Measurements from ENCODE around the gene KRTAP10-5. TPM values are rescaled to one million over a fixed set of nuclear protein-coding genes. Genes with fewer than 3 reads are reported as not detected.
"Not testable (repeated sequence)": the region's sequence is repeated elsewhere in the genome, so short reads cannot be mapped to it uniquely, and the experiment has no call there.

The KRTAP10-5 gene
- total RNA-seq, 1 donor from 2014 or later: not detected

DNA sequence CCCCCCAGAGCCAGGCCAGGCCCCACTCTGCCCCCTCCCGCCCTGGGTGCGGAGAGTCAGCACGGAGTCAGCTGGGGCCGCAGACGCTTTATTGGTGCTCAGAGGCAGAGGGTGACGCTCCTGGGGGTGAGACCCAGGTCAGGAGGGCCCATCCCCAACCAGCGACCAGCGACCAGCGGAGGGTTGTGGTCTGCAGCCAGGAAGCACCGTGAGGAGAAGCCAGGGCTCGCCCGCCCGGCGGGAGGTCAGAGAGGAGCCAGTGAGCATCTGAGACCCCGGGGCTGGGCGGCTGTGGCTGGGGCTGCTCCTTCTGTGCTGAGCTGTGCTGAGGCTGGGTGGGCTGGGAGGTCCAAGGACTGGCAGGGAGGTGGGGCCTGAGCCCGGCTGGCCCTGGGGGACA, 30.1 kb downstream of the KRTAP10-5 start:
- not testable (repeated sequence) for DNase-seq (ENCODE audit: low read depth in 2 of 2)

DNA sequence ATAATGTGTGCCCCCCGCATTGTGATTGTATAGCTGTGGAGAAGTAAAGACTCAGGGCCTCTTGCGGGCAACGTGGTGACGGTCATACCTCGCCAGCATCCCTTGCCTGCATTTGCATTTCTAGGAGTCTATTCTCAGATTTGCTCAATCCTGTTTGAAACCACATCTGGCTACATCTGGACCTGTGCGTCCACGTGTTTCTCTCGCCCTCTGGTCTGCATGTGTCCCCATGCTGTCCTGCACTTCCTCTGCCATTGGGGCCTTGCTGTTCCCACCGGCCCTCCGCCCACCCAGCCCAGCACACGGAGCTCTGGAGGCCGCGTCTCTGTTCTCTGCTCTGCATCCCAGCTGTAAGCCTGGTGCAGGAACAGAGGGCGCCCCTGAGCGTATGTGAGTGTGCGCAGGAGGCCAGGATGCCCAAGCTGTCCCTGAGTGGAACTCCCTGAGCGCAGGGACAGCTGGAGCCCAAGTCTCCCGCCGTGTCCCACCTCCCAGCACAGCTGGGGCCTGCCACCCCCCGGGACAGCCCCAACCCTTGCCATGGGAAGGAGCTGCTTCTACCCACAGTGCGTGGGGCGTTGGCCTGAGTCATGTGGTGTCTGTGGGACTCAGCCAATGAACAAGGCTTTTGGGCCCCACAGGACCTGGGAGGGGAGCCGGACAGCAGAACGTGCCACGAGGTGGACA, 30.7 kb downstream of the KRTAP10-5 start:
- DNase-seq (ENCODE audit: low read depth in 2 of 2): no peak

DNA sequence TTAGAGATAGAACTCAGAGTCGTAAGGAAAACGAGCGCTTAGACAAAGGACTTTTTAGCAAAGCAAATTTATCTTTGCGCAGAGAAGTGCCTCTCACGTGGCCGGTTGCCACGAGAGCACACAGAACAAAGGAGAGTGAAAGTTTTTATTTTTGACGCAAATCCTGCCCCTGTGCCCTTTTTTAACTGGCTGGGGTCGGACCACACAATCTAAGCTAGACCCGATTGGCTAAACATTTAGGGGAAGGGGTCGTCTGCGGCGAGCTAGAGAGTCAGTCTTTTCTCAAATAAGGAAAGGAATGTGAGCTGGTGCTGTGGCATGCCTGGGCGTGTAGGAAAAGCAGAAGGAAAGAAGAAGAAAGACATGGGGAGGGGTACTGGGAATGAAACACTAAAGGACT, 31.5 kb downstream of the KRTAP10-5 start:
- peak in 1 of 2 donors; percentile 23 for DNase-seq (ENCODE audit: low read depth in 2 of 2)

DNA sequence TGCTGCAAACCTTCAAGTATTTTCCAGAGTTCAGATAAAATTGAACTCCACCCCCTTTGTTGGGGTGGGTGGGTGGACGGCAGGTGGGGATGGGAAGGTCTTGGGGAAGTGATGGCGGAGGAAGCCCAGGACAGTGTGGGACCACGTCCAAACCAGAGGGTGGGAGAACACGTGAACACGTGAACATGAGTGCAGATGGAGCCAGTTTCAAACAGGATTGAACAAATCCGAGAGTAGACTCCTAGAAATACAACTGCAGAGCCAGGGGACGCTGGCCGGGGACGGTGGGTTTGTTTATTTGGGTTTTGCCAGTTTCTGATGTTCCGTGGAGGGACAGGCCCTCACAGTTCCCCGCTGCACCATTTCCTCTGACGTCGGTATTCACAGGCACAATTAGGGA, 32.0 kb downstream of the KRTAP10-5 start:
- DNase-seq (ENCODE audit: low read depth in 2 of 2): no peak

DNA sequence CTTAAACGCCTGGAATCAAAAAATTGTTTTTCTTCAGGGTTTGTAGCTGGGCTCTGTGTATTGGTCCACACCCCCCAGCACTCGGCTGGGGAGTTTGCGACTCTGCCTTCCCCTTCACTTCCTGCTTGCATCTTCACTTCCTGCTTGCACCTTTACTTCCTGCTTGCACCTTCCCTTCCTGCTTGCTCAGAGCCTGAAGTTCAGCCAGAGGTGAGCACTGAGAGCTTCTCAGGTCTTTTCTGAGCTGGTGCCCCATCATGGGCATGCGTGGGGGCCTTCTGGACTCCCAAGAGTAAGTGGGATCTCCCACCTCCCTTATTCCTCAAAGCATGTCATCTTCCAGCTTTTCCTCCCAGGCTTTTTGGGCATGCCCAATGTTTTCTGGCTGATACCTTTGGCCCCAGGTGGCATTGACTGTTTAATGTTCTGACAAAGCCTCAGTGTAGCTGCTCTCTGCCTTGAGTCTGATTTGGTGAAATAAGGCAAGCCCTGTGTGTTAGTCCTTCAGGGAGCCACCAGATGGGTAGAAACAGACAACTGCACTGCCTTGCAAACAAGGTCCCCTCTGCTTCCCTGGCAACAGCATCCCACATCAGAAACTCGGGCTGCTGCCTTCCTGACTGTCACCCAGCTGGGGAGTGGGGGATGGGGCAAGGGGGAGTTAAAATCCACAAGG, 32.6 kb downstream of the KRTAP10-5 start:
- no peak for DNase-seq (ENCODE audit: low read depth in 2 of 2)

DNA sequence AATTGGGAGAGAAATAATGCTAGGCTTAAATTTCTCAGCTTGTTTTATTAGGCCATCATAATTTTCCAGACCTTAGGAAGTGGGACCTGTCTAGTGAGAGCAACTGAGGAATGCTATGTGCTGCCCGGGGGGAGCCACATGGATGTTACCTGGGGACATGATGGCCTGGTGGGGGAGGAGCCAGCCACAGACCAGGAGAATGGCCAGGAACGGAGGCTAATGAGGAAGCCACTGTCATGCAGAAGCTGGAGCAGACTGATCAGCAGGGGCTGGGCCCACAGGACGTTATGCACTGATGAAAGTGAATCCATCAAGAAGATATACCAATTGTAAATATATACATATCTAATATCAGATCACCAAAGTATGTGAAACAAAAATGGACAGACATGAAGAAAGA, 35.8 kb downstream of the KRTAP10-5 start:
- DNase-seq (ENCODE audit: low read depth in 2 of 2): no peak

DNA sequence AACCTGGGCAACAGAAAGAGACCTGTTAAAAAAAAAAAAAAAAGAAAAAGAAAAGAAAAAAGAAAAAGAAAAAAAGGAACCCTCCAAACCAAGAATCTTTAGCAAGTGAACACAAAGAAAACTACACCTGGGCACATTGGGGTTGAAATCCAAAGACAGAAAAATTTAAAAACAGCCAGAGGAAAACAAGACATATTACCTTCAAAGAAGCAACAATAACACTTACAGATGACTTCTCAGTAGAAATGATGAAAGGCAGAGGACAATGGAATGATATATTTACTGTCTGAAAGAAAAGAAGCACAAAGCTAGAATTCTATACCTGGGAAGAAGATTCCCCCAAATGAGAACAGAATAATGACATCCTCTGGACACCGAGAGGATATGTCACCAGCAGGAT, 37.7 kb downstream of the KRTAP10-5 start:
- no peak for DNase-seq (ENCODE audit: low read depth in 2 of 2)

DNA sequence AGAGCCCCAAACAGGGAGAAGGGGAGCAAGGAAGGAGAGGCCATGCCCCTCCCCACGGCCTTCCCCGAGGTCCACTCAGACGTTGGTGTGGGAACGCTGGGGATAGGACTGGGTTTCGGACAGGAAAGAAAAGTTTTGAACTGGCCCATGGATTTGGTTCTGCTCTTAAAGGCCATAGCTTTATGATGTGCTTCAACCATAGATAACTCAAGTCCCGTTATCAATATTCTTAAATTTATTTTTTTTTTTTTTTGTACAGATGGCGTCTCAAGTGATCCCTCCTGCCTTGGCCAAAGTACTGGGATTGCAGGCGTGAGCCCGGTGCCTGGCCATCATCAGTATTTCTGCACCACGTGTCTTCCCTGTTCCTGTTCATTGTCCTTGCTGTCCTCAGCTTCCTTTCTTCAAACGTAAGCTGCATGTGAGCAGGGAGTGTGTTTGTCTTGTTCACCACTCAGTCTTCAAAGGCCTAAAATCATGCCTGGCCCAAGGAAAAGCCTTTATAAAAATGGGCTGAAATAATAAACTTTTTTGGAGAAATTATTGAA, 39.6 kb downstream of the KRTAP10-5 start:
- no peak for DNase-seq (ENCODE audit: low read depth in 2 of 2)

DNA sequence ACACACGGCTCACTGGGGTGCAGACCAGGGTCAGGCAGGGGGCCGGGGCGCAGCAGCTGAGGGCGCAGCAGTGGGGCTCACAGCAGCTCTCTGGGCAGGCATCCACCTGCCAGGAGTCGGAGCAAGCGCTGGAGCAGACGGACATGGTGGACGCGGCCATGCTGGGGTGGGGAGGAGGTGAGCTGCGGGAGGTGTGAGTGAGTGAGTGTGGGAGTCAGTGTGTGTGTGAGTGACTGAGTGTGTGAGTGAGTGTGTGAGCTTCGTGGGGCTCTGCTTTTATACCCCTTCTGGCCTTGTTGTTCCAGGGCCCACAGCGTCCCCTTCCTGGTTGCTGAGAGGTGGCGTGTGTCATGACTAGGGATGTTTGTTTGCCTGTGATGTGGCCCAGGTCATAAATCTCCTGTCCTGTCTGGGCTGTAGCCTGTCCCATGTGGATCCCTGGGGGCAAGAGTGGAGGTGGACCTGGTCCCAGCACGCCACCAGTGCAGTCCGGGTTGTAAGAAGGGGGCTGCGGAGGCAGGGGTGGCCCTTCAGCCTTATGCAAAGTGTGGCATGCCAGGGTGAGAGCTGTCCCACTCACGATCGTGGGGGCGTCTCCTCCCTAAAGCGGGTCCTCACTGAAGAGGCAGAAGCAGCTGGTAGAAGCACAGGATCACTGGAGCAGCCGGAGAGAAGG, 40.3 kb downstream of the KRTAP10-5 start, which contains the start of gene KRTAP10-1:
KRTAP10-1 (minus strand) TSS at position 205 of the 676 bp plus-strand sequence; CDS start at position 160, 45 bp downstream.
- no peak for DNase-seq (ENCODE audit: low read depth in 2 of 2)

DNA sequence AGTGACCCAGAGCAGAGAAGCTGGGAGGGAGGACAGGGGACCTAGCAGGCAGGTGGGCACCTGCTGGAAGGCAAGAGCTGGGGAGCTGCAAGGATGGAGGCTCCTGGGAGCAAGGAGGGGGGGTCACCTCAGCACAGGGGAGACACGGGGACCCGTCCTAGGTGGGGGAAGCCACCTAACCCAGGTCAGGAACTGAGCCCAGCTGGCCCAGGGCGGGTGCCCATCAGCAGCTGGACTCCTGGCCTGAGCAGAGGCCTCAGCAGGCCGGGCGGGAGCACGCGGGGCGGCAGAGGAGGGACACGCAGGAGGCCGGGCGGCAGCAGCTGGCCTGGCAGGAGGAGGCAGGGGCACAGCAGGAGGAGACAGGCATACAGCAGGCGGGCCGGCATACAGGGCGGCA, 41.4 kb downstream of the KRTAP10-5 start:
- no peak for DNase-seq (ENCODE audit: low read depth in 2 of 2)

DNA sequence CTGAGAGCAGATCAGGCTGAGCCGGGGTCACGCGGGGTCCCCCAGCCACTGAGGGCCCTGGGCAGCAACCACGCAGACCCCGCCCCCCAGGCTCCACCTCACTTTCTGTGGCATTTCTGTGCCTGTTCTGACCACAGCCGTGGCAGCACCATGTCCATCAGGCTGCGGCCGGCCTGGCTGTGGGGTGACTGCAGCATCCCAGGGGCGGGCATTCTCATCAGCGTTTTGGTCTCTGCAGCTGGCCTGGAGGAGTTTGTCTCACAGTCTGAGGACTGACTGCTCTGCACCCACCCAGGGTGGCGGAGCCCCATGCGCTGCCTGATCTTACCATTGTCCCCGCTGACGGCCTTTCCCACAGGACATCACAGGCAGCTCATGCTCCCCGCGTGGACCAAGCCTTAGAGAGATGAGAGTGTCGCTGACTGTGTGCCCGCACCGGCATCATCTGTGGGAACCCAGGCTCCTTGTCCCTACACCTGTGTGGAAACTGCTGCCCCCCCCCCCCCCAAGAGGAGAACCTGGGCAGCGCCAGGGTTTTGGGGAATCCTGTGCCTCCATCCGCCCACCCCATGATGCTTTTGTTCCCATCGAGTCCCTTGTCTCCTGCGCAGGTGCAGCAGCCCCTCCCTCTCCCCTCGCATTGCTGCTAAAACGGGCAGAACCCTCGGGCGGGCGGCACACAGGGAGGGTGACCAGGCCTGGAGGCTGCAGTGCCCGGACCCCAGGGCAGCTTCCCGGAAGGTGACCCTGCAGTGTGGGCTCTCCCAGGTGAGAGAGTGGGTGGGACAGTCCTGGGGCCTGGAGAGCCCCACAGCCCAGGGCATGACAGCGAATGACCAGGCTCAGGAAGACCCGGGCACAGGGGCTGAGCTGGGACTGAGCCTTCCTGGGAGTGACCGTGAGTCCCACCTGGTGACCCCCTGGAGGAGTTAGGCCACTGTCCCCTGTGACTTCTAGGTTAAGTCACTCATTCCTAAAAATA, 42.2 kb downstream of the KRTAP10-5 start:
- no peak for DNase-seq (ENCODE audit: low read depth in 2 of 2)

DNA sequence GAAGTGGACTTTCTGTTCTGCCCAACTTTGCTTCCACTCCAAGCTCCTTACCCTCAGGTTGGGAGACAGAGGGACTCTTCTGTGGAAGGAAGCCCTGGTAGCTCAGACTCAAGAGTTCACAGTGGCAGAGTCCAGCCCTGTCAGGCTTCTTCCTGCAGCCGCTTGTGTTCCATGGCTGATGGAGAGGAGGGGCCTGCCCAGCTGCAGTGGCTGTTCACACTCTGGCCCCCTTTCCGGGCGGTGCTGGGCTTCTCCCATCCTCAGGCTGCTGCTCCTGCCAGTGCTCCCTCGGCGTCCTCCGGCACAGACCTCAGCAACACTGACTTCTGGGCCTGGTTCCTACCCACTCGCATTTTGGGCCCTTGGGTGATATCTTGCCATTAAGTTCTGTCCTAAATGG, 44.4 kb downstream of the KRTAP10-5 start:
- no peak for DNase-seq (ENCODE audit: low read depth in 2 of 2)

DNA sequence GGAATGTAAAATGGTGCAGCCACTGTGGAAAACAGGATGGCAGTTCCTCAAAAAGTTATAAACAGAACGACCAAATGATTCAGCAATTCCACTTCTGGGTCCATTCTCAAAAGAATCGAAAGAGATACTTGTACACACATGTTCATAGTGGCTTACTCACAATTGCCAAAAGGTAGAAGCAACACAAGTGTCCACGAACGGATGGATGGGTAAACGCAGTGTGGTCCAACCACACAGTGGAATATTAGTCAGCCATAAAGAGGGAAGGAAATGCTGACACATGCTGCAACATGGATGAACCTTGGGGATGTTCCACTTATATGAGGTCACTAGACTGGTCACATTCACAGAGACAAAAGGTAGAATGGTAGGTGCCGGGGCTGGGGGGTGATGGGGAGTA, 45.7 kb downstream of the KRTAP10-5 start:
- no peak for DNase-seq (ENCODE audit: low read depth in 2 of 2)

DNA sequence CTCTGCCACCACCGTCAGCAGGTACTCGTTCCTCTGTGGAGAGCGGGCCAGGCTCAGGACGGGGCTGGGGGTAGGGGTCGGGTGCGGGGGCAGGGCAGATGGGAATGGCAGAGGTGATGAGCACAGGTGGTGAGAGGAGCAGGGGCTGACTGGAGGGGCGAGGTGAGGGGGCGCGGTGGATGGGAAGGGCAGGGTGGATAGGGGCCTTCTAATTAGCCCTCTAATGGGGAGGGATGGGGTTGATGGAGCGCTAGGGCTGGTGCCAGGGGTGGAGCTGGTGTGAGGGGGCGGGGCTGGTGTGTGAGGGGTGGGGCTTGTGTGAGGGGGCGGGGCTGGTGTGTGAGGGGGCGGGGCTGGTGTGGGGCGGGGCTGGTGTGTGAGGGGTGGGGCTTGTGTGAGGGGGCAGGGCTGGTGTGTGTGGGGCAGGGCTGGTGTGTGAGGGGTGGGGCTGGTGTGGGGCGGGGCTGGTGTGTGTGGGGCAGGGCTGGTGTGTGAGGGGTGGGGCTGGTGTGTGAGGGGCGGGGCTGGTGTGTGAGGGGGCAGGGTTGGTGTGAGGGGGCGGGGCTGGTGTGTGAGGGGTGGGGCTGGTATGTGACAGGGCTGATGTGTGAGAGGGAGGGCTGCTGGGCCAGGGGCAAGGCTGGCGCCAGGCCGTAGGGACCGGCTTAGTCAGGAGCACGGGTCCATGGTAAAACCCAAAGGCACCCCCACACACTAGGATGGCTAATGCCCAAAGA, 46.3 kb downstream of the KRTAP10-5 start:
- no peak for DNase-seq (ENCODE audit: low read depth in 2 of 2)

DNA sequence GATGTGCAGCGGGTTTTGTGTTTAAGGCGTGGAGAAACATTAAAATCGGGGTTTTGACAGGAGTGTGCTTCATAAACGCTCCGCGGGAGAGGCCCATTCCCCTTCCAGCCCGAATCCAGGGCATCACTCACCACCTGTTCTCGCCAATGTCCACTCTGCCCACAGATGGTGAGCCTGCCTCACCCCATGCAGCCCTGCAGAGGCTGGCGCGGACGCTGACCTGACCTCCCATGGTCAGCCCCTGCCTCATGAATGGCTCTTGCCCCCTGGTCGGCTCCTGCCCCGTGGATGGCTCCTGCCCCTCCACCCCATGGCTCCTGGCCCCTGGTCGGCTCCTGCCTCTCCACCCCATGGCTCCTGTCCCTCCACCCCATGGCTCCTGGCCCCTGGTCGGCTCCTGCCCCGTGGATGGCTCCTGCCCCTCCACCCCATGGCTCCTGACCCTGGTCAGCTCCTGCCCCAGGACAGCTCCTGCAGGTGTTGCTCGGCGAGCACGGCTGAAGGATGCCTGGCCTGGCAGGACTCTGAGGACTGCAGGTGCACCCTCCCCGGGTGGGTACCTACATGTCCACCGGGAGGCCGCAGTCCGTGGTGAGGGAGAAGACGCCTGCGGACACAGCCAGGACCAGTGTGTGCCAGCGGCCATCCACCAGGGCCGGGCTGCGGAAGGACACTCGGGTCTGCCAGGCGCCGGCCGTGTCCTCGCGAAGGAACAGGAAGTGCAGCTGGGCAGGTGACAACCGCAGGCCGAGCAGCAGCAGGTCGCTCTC, 47.1 kb downstream of the KRTAP10-5 start:
- DNase-seq (ENCODE audit: low read depth in 2 of 2): no peak

DNA sequence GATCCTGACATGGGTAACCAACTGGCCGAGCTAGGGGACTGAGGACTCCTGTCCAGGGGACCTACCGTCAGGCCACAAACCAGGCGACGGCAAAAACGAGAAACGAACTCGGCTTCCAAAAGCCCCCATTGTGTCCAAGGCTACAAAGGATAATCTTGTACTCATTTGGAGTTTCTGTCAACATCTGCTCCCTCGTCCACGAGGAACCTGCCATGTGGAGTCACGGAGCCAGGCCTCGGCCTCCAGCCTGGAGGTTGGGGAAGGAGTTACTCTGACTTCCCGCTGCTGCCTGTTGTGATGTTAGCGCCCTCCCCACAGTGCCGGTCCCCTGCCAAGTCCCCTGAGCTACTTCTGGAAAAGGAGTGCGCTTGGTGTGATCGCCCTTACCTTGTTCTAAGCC, 47.7 kb downstream of the KRTAP10-5 start:
- DNase-seq (ENCODE audit: low read depth in 2 of 2): no peak

DNA sequence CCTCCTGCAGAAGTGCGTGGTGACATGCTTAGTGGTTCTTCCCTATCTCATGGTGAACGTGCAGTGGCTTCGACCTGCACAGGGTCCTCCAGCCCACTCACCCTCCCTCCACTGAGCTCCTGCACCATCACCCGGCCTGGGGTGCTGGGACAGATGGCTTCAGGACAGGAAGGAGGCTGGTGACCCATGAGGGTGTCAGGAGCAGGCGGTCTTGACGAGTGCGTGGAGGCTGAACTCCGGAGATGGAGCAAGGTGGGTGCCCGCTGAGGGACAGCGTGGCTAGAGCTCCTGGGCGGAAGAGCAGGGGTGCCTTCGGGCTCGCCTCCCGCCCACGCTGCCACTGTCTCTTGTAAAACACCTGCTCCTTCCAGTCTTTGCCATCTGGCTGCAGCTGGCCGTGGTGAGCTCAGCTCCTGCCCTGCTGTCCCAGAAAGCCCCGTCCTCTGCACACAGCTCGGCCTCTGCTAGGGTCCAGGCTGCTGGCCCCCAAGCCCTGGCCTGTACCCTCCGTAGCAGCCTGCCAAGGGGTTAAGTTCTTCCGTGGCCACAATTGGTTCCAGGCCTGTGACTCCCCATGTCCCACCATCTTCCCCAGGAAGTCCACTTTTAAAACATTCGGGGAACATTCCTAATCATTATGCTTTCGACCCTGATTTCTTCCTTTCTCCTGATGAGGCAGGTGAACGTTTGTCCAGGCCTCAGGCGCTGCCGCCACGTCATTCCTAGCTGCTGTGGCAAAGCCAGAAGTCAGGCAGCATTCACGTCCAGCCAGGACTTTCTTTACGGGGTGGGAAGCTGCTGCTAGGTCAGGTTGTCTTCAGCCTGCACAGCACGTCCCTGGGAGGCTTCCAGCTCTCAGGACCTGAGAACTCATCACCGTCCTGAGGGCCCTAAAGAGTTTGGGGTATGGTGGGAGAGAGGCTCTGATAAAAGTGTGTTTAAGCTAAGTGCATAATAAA, 48.5 kb downstream of the KRTAP10-5 start:
- no peak for DNase-seq (ENCODE audit: low read depth in 2 of 2)

DNA sequence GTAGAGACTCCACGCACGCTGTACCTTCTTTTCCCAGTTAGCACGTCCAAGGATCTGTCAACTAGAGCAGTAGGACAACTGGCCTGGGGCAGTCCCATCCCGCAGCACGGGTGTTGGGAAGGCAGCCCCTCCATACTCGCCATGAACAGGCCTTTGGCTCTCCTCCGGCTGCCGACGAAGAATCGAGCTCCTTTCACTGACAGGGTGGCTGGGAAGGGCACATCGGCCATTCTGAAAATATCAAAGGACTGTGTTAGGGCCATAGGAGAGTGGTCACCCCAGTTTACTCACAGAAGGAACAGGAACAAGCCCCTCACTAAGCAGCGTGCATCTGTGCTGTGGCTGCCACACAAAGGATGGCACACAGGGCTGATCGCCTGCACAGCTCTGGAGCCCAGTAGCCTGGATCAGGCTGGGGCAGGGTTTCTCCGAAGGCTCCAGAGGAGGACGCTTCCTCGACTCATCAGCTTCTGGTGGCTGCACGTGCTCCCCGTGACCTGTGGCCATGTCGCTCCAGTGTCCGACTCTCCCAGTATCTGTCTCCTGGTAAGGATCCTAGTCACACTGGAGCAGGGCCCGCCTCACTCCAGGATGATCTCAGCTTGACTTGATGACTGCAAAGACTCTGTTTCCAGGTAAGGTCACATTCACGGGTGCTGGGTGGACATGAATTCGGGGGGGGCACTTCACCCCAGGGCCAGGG, 49.4 kb downstream of the KRTAP10-5 start:
- no peak for DNase-seq (ENCODE audit: low read depth in 2 of 2)
